GM12872 (cell line): ENCODE measurements around the gene SMAP2.

Experiments used
- TF ChIP-seq, protein P1 (sequence below): IDR thresholded peaks from 3 replicates; pipeline ENCODE4 v1.5.1; 2011; ENCODE audit warnings: low read depth, mild to moderate bottlenecking, low read length, moderate library complexity; ENCODE audit not compliant: insufficient read depth

SMAP2 gene

DNA sequence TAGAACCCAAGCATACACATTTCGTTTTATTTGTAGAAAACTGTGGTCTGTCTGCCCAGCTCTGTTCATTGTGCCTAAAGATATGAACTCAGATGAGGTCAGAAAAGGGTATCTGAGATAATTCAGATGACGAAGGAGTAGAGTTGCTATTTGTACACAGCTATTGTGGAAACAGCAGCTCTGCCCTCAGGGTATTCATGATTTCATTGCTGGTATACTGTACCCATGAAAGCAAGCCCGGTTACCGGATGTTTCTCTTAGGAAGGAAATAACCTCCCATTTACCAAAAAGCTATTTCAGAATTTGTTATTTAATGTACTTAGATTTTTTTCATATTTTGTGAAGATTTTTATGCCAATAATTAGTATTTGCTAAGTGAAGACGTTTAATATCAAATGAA, 37.8 kb downstream of the SMAP2 start:
- TF ChIP-seq, protein P1, sequence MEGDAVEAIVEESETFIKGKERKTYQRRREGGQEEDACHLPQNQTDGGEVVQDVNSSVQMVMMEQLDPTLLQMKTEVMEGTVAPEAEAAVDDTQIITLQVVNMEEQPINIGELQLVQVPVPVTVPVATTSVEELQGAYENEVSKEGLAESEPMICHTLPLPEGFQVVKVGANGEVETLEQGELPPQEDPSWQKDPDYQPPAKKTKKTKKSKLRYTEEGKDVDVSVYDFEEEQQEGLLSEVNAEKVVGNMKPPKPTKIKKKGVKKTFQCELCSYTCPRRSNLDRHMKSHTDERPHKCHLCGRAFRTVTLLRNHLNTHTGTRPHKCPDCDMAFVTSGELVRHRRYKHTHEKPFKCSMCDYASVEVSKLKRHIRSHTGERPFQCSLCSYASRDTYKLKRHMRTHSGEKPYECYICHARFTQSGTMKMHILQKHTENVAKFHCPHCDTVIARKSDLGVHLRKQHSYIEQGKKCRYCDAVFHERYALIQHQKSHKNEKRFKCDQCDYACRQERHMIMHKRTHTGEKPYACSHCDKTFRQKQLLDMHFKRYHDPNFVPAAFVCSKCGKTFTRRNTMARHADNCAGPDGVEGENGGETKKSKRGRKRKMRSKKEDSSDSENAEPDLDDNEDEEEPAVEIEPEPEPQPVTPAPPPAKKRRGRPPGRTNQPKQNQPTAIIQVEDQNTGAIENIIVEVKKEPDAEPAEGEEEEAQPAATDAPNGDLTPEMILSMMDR: no peak

DNA sequence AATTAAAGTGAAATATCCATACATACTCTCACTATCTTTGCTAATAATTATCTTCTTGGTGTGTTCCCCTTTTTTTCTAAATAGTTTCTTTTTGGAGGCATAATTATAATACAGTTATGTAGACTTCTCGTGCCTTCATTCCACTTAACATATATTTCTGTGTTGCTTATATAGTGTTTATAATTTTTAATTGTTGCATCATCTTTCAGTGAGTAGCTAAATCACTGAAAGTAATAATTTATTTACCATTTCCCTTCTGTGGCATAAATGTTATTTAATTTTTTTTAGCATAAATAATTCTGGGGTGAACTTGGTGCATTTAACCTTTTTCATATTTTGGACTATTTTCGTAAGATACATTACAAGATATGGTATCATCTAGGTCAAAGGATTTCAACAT, 38.3 kb downstream of the SMAP2 start:
- TF ChIP-seq, protein P1: no peak

DNA sequence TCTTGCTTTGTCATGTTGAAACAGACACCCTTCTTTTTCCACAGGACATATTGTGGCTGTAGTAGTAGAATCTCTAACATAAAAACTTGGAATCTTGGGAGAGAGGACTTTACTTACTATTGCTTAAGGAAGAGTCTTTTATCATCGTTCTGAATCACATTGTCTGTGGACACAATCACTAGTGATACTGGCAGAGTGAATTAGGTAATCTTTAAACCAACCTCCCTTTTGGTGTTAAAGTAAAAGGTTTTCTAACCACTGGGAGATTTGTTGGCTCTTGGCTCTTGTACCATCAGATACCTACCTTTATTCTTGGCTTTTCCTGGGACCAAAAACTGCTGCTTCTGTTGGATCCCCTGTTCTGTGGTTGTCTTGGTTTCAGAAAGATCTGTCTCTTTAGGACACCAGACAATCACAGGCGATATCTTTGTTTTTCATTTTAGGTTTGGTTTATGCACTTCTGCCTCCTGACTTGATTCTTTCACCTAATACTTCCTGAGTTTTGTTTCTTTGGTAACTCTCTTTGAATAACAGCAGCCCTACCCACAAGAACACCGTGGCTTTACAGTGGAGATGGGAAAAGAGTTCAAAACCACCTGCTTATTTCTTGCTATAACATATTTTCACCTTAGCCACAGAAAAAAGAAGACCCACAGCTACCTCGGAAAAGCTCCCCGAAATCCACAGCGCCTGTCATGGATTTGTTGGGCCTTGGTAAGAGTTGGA, 40.2 kb downstream of the SMAP2 start:
- TF ChIP-seq, protein P1: no peak

DNA sequence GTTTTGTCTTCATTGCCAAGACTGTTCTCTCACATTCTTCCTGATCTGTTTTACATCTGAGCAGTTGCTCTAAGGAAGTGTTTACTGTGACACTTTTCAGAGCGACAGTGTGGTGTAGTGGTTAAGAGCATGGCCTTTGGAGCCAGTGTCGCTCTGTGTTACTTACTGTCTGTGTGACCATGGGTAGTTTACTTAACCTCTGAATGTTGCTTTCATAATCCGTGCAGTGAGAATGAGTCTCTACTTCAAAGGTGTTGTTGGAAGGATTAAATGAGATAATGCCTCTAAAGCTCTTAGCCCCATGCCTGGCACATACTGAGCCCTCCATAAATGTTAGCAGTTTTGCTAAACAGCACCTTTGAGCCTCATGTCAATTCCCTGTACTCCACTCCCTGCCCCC, 40.8 kb downstream of the SMAP2 start:
- TF ChIP-seq, protein P1: no peak

DNA sequence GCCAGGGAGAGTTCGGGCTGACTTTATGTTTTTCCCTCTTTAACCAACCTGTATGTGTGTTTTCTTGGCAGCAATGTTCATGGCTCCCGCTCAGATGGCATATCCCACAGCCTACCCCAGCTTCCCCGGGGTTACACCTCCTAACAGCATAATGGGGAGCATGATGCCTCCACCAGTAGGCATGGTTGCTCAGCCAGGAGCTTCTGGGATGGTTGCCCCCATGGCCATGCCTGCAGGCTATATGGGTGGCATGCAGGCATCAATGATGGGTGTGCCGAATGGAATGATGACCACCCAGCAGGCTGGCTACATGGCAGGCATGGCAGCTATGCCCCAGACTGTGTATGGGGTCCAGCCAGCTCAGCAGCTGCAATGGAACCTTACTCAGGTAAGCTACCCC, 43.2 kb downstream of the SMAP2 start:
- TF ChIP-seq, protein P1: no peak

DNA sequence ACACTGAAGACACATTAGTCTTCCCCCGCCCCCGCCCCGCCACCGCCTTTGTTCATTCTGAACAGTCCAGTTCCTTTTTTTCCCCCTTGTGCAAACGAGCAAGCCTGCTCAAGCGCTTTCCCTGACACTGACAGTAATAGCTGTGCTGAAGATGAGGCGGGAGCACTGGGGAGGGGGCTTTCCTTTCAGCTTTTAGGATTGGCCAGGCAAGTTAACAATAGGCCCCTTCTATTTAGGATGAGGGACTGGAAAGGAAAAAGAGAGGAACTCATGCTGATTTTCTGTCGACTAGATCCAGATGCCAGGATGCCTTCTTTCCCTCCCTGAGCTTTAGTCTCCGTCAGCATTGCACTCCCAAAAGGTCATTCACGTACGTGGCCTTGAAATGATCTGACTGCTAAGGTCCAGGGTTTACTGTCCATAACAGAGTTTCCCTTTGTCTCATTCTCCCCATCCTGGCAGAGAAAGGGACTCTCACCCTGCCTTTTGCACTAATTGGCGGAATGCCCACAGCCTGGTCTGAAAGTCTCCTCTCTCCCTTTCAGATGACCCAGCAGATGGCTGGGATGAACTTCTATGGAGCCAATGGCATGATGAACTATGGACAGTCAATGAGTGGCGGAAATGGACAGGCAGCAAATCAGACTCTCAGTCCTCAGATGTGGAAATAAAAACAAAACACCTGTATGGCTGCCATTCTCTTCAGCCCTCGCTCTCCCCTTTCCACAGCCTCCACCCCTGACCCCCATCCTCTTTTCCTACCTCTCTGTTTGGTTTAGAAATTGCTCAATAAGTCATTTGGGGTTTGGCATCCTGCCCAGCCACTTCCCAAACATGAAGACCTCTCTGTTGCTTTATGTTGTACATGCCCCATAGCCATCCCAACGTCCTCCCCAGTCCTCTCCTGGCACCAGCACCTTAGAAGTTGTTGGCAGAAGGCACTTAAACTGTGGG, 48.2 kb downstream of the SMAP2 start:
- TF ChIP-seq, protein P1: no peak

DNA sequence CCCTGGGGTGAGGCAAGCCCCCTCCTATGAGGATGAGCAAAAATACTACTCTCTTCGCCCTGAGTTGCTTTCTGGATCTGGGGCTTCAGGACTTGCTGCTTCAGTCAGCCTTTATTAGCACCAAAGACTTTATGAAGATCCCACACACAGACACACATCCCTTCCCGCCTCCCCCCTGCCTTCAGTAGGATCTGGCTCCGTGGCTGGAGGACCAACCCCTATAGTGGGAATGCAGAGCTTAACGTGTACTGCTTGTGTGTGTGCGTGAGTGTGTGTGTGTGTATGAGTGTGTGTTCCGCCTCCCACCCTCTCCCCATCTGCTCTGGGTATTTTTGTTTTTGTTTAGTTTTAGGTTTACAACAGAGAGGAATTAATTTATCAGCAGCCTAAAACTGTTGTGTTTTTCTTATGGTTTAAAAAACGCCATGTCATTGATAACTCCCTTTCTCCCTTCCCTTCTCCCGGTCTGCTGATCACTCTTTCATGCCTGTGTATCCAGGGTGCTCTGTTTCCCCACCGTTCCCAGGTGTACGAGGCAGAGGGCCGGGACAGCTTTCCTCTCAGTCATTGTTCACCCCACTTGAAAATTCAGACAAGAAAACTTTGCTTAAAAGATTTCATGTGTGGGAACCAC, 49.2 kb downstream of the SMAP2 start:
- TF ChIP-seq, protein P1: no peak
